Right lung (tissue), 5 donors: ENCODE data around the gene HOXA9. TPM values are rescaled to one million over a fixed set of nuclear protein-coding genes. Genes with fewer than 3 reads are reported as not detected.
A peak's percentile ranks its signal among the peaks of the same experiment; 100 is the strongest.

ENCODE experiments used
- DNase-seq, 2 donors: peaks; one replicate each; pipeline ENCODE4 v3.0.0-alpha.2; 2013
- polyA plus RNA-seq, 5 donors: library from polyadenylated mRNA; unstranded; fragments of 120-200 nt; gene quantifications; one replicate each; pipeline versions ENCODE4 v1.2.1 to v1.2.3, GENCODE V29; 2013; ENCODE audit warnings: inconsistent platforms in 1 of 5, low replicate concordance in 1 of 5; ENCODE audit not compliant: insufficient read length in 5 of 5, insufficient read depth in 1 of 5

The HOXA9 gene
- polyA plus RNA-seq, 5 donors = 0.17 to 1.2 (median 0.29) TPM

DNA sequence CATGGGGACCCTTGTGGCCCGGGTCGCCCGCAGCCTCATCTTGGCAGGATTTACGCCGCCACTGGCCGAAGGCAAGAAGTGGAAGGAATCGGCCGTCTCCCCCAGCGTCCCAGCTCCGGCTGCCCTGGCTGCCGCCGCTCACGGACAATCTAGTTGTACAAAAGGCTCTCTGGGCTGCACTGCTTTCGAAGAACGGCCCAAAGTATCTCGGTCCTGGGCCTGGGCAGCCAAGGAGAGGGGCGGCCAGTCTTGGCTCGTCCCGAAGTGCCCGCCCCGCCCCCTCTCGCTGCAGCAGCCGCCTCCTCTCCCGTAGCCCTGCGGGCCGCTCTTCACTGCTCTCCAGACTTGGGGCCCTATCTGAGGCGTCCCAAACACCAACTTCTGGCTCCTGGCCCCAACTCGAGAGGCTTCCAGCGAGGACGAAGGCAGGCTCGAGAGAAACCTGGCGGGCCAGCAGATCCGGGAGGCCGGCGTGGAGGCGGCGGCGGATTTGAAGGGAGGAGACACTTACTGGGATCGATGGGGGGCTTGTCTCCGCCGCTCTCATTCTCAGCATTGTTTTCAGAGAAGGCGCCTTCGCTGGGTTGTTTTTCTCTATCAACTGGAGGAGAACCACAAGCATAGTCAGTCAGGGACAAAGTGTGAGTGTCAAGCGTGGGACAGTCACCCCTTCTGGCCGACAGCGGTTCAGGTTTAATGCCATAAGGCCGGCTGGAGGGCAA is 809 bp downstream of the HOXA9 start:
- DNase-seq = no peak

DNA sequence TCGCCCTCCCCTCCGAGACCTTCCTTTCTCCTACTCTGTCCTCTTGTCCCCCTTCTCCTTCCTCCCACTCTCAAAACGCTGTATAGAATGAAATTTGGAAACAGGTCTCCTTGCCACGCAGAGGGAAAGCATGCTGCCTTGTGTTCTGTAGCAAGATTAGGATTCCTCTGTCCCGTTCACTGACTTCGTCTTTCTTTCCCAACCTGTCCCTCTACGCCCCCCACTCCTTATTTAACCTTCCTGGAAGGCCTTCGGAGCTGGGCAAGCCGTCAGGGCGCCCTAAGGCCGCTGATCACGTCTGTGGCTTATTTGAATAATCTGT is 1.3 kb downstream of the HOXA9 start:
- DNase-seq = no peak

DNA sequence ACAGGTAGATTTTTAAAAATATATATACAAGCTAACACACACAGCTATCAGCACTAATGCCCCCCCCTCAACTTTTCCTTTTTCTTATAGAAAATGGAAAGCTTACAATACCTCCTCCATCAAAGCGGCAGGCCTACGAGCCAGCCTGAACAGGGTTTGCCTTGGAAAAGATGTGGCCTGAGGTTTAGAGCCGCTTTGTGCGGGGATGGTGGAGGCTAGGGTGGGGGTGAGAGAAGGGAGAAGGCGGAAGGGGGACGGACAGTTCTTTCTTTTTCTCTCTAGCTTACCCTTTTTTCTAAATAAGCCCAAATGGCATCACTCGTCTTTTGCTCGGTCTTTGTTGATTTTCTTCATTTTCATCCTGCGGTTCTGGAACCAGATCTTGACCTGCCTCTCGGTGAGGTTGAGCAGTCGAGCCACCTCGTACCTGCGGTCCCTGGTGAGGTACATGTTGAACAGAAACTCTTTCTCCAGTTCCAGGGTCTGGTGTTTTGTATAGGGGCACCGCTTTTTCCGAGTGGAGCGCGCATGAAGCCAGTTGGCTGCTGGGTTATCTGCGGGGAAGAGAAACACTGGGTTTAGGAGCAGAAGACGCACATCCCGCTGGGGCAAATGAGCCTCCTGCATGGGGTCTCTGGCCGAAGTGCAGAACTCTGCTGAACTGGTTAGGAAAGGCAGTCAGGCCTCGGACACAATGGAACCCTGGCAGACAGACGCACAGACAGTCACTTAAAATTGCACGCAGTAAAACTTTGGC is 1.9 kb downstream of the HOXA9 start:
- DNase-seq = no peak

DNA sequence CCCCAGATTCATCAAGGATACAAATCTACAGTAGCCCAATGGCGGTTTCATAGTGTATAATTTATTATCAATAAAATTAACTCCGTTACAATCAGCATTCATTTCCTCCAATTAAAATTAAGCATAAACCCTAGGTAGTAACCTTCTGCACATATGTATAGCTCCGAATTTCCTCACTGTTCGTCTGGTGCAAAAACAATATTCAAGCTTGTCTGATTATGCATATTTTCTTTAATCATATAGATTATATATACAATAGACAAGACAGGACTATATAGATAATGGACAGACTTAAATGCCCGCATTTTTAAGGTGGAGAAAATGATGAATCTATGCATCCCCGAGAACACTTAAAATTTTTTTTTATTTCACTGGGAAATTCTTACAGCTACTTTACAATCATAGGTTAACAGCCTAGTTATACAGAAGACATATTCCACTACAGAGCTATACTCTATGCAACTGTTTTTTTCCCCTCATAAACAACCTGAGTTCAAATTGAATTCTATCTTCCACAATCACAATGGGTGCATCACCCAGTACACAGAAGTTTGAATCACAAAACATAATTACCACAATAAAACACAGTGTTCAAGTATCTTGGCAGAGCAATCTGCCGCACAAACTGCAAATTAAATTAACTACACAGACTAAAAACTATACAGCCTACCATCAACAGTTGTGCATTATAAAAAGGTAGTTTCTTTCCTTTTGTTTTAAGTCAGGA is 2.6 kb downstream of the HOXA9 start:
- DNase-seq = no peak

DNA sequence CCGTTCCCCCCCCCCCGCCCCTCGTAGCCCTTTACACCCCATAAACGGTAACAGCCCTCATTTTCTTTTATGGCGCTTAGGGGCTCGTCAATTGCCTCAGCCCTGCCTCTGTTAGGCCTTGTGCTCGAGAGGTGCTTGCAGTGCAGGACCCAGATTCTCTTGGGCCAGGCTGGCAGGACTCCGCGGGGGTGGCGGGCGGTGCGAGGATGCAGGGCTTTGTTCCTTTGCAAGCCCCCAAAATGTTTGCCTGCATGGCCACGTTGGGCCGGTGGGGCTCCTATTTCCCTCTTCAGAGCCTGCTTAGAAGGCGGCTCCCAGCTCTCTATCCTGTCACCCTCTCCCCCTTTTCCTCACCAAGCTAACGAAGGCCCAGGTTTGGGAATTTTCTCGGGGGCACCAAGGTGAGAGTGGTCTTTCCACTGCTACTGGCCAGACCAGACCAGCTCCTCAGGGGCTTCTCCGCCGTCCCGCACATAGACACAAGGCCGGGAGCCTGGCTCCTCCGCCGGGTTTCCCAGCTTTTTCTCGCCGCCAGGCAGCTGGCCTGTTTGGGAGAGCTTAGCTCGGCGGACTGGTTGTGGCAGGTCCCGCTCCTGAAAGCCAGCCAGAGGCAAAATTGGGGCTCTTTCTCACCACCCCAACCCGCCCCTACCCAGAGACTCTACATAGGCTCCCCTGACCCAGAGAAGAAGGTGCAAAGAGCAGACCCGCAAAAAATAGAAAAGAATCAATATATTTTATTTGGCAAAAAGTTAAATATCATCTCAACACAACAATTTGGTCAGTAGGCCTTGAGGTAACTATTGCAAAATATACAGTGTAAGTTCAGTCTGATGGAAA is 3.4 kb downstream of the HOXA9 start:
- no peak for DNase-seq

DNA sequence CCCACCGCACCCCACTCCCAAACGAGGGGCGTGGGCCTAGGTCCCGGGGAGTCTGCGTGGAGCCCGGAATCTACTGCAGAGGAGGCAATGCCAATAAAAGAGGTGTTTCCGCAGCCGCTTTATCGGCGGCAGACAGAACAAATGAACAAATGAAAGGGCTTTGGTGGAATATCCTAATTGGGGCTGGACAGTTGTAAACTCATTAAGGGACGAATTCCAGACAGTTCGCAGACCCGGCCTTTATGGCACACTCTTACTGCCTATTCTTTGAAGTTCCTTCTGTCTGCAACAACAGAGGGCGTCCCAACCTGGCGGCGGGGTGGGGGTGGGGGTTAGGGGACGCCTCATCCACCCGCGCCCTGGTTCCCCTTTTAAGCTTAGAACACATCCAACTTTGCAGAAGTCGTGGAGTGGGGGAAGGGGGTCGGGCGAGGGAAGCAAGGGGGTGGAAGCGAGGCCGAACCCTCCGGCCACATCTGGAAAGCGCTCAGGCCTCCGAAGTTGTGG is 4.1 kb downstream of the HOXA9 start:
- no peak for DNase-seq

DNA sequence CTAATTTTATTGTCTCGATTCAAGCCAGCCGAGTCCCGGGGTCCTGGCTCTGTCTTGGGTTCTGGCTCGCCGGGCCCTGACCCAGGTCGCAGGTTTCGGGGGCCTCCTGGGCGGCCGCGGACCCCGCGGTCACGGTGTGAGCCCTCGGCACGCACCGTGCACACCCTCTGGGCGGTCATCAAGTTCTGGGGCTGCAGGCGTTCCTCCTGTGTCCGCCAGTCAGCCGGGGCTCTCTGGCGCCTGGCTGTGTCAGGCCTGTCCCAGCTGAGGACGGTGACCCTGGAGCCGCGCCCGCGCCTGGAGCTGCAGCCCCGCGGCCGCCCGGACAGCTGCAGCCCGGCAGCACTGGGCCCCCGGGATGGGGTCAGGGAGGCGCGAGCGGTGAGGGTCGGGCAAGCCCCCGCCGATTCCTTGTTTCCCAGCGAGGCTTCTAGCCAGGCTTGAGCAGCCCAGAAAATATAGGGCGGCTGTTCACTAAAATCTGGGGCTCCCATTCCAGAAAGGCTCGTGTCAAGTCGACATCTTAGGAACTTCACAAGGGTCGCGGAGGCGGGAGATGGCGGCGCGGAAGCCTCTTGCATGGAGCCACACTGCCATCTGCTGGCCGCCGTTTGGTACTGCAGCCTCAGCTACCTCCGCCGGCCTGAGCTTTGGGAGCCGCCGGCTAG is 4.7 kb downstream of the HOXA9 start:
- DNase-seq = peak in 1 of 2 donors; percentile 88

DNA sequence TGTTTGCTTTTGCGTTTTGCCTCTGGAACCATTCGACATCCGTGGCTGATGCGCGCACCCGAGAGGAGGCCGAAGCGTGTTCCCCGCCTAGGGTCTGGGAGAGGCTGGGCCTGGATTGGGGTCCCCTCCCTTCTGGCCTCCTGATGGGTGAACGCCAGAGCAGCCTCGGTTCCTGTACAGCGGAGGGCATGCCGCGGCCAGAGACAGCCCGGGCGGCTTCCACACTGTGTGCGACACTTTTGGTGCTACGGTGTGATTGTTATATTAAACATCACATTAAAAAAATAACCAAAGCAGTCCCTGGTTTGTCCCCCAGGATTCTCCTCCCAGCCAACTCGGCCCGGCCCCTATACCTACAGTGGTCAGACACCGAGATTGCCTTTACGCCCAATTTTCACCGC is 5.2 kb downstream of the HOXA9 start:
- DNase-seq = no peak

DNA sequence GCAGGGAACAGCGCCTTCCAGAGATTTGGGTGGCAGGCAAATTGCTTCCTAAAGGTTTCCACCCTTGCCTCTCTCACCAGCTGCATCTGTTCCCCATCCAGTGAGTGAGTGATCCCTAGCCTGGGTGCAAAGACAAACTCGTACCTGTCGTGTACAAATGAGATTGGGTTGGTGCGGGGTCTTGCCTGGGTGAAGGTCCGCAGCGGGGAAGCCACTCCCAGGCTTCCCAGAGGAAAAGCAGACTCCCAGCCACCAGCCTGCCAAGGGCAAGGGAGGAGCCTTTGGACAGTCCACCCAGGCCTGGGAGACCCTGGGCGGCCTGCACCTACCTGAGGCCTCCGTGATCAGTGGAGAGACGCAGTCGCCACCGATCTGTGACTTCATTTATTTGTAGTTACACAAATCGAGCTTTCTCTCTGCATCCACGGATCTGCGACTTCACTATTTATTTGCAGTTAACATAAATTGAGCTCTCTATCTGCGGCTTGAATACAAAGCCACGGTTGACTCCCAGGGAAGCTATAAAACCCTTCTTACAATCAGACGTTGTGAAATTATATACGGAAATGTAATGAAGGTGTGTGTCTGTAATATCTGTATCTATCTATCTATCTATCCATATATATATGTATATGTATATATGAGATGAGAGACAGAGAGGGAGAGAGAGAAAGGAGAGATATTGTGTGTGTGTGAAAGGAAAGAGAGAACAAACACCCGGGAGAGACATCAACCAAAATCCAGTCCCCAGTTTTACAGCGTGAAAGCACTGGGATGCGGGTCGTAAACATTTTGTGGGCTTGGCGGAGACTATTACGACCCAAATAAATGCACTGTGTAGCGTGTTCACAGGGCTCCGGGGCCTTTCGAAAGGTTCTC is 5.8 kb downstream of the HOXA9 start:
- no peak for DNase-seq

DNA sequence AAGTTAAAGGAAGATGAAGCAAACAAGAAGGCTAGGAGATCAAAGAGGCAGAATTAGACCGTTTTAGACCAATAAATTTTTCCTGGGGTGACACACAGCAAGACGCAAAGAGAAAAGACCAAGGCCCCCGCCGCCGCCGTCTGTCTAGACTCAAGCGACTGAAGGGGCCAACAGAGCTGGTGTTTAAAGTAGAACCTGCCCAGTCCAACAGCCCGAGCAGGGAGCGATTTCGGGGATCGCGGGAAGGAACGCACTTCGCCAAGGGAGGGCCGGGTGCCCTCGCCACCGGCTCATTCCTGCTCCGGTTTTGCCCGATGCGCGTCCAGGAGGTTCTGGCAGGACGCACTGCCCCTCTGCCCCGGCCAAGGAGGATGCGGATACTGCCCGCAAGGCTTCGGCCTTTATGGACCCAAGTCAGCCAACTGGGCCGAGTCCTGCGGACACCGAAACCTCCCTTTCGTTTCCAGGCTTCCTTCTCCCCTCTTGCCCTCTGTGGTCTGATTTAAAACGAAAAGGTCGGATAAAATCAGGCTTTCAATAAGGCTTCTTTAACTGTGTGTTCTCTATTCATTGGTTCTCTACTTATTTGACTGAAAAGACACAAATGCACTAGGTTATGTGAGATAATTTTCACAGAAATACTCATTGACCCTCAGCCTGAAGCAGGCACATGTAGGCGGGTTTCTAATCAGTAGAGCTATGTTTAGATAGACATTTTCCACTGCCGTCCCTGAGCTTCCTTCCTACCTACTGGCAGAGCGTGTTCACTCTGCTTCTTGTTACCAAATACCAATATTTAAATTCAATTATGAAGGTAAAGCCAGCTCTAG is 6.7 kb downstream of the HOXA9 start:
- no peak for DNase-seq

DNA sequence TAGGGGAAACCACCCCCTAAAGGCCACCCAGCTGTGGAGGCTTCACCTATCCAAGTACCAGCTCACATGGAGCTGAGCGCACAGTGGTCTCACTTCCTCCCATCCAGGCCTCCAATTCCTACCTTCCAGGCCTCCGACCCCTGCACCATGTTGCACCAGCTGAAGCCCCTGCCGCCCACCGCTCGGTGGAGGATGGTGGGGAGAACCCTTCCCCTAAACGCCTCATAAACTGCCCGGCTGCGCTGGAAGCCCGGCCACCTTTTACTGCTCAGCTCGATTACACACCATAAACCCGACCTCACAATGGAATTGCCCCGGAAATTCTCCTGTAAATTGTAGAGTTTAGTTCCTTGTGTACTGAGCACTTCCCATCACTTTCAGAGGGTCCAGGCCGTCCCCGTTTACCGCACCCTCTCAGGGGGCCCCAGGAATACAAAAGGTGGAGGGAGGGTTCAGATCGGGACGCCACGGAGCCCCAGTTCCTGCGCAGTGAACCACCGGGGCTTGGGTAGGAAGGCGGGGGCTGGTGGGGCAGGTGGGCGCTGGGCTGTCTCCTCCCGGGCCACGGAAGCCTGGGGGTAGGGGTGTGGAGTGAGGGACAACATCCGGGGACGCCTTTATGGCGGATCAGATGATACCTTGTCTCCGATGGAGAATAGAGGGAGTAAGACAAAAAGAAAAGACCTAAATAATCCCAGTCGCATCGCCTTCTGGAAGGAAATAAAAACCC is 7.5 kb downstream of the HOXA9 start:
- no peak for DNase-seq

DNA sequence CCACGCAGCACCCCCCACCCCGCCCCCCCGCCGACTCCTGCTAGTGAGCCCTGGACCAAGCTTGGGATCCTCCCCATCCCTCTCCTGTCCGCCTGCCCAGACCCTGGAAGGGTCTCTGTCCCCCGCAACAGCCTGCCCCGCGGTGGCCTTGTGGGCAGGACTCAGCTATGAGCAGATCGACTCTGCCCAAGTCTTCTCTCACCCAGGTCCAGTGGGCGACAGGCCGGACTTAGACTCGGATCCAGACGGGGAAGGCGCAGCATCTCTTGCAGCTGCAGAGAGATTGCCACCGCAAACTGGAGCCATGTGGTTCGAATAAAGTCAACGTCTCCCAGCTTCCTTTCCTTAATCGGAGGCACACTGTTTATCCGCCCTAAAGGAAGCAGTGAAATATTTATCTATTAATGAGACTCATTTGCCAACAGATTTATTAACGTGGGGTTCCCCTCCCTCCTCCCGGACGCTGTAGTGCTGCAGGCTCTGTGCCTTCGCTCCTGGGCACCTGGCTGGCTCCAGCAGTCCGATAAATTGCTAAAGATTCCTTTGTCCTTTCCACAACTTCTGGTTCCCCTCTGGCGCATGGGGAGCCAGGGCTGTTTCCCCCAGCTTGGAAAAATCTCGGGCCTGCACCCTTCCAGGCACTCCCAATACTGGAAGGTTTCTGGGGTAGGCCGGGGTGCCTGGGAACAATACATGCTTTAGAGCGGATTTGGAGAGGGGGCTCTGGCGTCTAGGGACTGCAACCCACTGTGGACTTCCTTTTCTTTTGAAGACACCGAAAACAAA is 8.2 kb downstream of the HOXA9 start:
- DNase-seq = no peak

DNA sequence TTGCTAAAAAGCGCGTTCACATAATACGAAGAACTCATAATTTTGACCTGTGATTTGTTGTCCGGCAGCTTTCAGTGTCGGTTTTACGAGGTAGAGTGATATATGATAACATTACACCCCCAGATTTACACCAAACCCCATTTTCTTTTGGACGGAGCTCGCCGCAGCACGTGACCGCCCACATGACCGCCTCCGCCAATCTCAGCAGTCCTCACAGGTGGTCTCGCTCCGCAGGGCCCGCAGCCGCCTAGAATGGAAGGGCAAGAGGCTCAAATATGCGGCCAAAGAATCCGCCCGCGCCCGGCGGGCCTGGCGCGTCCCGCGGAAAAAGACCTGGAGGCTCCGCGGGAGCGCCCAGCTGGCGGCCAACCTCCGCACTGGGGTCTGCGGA is 8.8 kb downstream of the HOXA9 start, which contains the start of gene HOXA7:
Gene HOXA7, minus strand, starts transcription at position 168 of the 391 bp plus-strand sequence. Its CDS starts 130 bp downstream, at position 38.
- DNase-seq = peak in 1 of 2 donors; percentile 78

DNA sequence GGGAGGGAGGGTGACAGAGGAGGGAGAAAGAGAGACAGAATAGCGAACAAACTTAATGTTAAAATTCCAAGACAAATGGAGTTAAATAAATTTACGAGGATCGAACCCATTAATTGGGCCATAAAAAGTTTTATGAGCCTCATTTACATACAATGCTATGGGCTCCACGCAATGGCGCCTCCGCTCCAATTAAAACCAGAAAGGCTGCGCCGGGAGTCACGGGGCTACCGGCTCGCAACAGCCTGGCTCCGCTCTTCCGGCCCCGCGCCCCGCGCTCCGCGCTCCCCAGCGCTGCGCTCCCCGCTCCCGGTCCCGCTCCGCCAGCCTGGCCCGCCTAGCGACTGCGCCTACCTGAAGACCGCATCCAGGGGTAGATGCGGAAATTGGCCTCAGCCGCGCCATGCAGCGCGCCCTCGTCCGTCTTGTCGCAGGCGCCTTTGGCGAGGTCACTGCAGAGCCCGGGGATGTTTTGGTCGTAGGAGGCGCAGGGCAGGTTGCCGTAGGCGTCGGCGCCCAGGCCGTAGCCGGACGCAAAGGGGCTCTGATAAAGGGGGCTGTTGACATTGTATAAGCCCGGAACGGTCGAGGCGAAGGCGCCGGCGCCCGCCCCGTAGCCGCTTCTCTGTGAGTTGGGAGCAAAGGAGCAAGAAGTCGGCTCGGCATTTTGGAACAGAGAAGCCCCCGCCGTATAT is 9.4 kb downstream of the HOXA9 start:
- DNase-seq = no peak

DNA sequence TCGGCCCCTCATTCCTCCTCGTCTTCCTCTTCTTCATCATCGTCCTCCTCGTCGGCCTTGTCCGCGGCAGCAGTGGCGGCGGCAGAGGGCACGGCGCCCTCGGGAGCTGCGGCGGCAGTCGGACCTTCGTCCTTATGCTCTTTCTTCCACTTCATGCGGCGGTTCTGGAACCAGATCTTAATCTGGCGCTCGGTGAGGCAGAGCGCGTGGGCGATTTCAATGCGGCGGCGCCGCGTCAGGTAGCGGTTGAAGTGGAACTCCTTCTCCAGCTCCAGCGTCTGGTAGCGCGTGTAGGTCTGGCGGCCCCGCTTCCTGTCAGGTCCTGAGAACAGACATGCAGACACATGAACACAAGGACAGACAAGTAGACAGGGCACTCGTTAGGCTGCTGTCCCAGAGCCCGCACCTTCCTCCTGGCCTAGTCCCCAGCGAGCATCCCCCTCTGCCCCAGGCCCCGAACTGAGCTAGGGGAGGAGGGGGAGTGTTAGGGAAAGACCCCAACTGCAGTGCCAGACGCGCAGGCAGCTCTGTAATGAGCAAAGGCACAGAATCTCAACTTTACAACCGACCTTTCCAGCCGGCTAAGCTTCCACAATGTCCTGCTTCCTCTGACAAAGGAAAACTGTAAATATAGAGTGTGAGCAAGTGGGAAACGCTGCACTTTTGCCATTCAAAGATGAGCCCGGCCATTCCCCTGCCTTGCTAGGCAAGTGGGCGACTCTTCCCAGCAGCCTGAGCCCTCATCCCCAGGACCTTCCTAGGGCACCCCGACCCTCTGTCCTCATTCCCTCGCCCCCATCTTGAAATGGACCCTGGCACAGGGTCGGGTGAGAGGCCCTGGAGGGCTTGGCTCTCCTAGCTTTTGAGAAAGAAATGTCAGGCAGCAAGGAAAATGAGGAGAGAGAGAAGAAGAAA is 10.2 kb downstream of the HOXA9 start:
- no peak for DNase-seq

DNA sequence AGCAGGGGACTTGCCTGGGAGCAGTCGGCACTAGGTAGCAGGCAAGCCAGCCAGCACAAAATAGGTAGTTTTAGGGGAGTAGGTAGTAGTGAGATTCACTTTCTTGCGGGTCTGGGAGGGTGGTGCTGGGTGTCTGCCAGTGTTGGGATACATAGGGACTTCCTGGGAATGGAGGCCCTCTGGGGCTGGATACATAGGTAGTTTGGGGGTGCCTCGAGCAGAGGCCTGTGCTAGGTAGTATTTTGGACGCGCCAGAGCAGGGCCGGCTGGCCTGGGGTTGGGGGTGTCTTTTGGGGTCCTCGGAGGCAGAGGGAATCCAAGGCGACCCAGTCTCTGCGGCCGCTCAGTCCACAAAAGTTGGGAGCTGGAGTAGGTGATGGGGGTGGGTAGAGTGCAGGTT is 11.0 kb downstream of the HOXA9 start:
- no peak for DNase-seq
